Vagina (tissue), 2 donors: ENCODE results near the gene MAP3K3.

ENCODE experiments used
- CTCF ChIP-seq, 3 experiments: fragments of 450-650 bp in 2 of 3; fragments of 200-600 bp in 1 of 3; sonication (generic) in 1 of 3; IDR thresholded peaks; one replicate each; pipeline ENCODE4 v1.5.1; 2017 to 2019; ENCODE audit warnings: antibody characterized with exemption in 3 of 3, mild to moderate bottlenecking in 2 of 3, moderate library complexity in 2 of 3
- POLR2A ChIP-seq, 2 donors: fragments of 450-650 bp; IDR thresholded peaks; one replicate each; pipeline ENCODE4 v1.6.1; 2017; ENCODE audit warnings: antibody characterized with exemption in 2 of 2, mild to moderate bottlenecking in 2 of 2, moderate library complexity in 2 of 2

GRCh38 chr17:63631062-63631461 lies 8.8 kb downstream of the MAP3K3 start:
- TF ChIP-seq CTCF (IDR thresholded peaks at IDR 0.05): no peak
- no peak for TF ChIP-seq POLR2A (IDR thresholded peaks at IDR 0.05)
